Breast epithelium (tissue), 3 donors: ENCODE measurements around the gene ATP10D.

Source experiments
- POLR2A ChIP-seq: fragments of 450-650 bp; IDR thresholded peaks from one replicate; pipeline ENCODE4 v1.6.1; 2016; ENCODE audit warnings: antibody characterized with exemption, mild to moderate bottlenecking, moderate library complexity
- TF ChIP-seq, protein P1 (sequence below), 3 donors: fragments of 450-650 bp; IDR thresholded peaks; one replicate each; pipeline ENCODE4 v1.5.1; 2016 to 2017; ENCODE audit warnings: antibody characterized with exemption in 3 of 3, mild to moderate bottlenecking in 3 of 3, moderate library complexity in 3 of 3

DNA sequence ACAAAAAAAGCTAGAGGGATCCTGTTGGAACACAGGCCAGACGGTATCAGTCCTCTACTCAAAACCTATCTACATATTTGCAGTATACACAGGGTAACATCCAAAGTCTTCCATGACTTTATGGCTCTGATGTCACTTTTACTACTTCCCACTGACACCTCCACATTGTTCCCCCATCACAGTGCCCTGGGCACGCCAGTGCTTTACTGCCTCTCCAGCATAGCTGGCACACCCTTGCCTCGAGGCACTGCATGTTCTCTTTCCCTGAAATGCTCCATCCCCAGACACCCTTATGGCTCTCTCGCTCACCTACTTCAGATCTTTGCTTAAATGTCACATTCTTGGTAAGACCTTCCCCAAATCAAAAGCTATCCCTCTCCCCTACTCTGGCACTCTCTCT lies 6.3 kb upstream of the ATP10D start:
- TF ChIP-seq POLR2A: no peak
- TF ChIP-seq, protein P1, sequence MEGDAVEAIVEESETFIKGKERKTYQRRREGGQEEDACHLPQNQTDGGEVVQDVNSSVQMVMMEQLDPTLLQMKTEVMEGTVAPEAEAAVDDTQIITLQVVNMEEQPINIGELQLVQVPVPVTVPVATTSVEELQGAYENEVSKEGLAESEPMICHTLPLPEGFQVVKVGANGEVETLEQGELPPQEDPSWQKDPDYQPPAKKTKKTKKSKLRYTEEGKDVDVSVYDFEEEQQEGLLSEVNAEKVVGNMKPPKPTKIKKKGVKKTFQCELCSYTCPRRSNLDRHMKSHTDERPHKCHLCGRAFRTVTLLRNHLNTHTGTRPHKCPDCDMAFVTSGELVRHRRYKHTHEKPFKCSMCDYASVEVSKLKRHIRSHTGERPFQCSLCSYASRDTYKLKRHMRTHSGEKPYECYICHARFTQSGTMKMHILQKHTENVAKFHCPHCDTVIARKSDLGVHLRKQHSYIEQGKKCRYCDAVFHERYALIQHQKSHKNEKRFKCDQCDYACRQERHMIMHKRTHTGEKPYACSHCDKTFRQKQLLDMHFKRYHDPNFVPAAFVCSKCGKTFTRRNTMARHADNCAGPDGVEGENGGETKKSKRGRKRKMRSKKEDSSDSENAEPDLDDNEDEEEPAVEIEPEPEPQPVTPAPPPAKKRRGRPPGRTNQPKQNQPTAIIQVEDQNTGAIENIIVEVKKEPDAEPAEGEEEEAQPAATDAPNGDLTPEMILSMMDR (IDR thresholded peaks at IDR 0.05): no peak
